ENCODE results near the gene PPP1R13L.
"Not testable (repeated sequence)": the region's sequence is repeated elsewhere in the genome, so short reads cannot be mapped to it uniquely, and the experiment has no call there.

The PPP1R13L gene

DNA sequence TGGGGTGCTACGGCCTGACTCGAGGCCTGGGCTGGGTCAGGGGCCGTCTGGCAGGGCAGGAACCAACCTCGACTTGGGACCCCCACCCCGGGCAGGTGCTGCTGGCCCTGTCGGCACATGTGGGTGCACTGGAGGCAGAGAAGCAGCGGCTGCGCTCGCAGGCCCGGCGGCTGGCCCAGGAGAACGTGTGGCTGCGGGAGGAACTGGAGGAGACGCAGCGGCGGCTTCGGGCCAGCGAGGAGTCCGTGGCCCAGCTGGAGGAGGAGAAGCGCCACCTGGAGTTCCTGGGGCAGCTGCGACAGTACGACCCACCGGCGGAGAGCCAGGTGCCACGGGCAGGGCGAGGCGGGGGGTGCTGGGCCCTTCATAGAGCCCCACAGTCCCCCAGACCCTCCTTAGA lies 58.4 kb downstream of the PPP1R13L start:
- DNase-seq (ENCODE audit: low spot score), result peak; percentile 28

DNA sequence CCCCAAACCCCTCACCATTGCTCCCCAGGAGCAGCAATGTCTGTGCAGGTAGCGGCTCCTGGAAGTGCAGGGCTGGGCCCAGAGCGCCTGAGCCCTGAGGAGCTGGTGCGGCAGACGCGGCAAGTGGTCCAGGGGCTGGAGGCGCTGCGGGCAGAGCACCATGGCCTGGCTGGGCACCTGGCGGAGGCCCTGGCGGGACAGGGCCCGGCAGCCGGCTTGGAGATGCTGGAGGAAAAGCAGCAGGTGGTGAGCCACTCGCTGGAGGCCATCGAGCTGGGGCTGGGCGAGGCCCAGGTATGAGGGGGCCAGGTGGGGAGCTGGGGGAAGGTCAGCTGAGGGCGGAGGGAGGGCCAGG lies 59.4 kb downstream of the PPP1R13L start:
- no peak for DNase-seq (ENCODE audit: low spot score)

DNA sequence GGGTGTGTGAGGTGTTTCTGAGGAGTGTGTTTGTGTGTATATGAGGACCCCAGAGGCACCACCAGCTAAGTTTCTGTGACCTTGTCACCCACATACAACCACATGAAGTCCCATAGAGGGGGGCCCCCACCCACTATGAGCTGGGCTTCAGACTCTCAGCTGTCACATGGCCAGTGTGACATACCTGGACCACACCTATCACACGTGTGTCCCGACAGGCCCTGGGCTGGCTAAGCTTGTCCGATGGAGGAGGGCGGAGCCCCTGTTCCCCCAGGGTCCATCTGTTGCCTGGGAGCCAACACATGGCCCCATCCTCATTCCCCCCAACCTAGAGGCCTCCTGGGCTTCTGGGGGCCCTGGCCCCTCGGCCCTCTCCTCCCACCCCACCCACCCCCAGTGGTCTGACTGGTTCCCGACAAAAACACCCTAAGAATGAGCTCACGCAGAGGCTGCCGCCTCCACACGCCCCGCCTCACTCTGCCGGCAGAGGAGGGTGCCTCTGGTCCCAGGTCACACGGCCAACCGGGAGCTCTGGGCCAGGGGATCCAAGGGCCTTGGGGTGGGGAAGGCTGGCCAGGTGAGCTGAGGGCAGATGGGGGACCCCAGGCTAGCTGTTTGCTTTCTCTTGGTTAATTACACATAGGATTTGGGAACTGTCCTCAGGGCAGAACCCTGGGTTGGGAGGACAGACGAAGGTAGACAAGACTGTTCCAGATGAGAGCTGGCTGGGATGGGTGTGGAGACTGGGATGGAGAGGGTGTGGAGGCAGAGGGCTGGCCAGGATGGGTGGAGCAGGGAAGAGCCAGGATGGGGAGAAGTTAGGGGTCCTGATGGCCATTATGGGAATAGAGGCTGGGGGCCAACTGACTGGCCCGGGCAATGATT lies 60.0 kb downstream of the PPP1R13L start:
- no peak for DNase-seq (ENCODE audit: low spot score)

DNA sequence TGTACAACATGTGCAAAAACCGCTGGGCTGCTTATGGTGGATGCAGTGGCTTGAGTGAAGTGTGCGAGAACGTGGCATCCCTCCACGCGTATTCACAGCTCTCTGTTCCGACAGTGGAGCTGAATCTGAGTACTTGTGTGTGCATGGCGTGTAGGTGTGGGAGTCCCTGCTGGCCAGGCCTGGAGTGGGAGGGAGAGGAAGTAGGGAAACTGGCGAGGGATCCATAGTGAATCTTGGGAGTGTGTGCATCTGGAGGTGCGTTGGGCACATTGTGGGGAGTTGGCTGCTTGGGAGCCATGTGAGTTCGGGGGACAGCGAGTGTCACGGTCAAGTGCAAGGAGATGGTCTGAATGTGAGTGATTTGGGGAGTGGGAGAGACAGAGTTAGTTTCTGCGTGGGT lies 62.0 kb downstream of the PPP1R13L start:
- no peak for DNase-seq (ENCODE audit: low spot score)

DNA sequence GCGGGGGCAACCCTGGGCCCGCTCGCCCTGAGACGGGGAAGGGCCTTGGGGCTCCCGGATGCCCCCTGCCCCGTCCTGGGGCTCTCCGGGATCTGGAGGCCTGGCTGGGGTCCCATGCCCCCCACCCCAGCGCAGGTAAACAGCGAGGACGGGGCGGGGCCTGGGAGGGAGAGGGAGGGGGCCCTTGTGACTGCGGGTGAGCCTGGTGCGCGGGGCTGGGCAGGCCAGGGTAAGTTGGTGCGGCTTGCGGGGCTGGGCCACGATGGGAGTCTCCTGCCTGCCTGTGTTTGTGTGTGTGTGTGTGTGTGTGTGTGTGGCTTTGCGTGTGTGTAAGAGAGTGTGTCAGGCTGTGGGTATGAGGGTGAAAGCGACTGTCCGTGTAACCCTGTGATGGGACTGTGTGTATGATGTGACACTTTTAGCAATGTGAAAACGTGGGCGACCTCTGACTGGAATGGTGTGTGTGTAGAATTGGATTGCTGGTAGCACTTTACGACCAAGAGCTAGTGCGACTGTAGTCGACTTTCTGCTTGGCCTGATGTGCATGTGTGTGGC lies 63.9 kb downstream of the PPP1R13L start:
- no peak for DNase-seq (ENCODE audit: low spot score)

DNA sequence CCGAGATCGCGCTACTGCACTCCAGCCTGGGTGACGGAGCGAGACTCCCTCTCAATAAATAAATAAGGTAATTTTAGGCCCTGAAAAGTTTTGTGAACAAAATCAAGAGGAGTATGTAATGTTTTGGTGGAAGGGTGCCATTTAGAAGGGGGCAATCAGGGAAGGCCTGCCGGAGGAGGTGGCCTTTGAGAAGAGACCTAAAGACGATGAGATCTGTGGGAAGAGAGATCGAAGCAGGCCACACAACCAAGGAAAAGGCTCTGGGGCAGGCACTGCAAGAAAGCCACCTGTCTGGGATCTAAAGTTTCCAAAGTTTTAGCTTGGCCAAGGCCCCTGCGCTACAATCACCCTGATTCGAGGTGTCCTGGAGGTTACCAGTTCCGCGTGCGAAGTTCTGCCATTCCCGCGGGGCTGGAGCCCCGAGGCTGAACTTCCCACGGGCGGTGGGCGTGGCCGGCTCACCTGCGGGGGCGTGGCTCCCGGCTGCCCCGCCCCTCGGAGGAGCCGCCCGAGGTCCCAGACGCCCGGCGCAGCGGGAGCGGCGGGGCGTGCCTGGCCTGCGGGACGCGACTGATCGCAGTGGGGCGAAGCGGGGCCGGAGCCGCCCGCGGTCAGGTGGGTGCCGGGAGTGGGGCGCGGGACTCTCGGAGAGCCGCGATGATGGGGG lies 64.5 kb downstream of the PPP1R13L start, which contains the start of gene KLC3:
Gene KLC3 (plus strand): TSS at position 519 of the 667 bp plus-strand sequence. CDS start 4,792 bp downstream, outside the sequence.
- DNase-seq (ENCODE audit: low spot score), result no peak

DNA sequence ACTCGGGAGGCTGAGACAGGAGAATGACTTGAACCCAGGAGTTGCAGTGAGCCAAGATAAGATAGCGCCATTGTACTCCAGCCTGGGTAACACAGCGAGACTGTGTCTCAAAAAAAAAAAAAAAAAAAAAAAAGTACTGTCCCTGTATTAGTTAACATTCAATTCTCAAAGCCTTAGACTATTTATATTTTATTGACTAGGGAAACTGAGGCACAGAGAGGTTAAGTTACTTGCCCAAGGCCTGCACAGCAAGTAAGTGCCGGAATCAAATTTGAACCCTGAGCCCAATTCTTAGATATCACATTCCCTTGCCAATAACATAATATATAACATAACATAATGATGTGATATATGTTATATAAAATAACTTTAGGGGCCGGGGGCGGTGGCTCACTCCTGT lies 65.2 kb downstream of the PPP1R13L start:
- no peak for DNase-seq (ENCODE audit: low spot score)

DNA sequence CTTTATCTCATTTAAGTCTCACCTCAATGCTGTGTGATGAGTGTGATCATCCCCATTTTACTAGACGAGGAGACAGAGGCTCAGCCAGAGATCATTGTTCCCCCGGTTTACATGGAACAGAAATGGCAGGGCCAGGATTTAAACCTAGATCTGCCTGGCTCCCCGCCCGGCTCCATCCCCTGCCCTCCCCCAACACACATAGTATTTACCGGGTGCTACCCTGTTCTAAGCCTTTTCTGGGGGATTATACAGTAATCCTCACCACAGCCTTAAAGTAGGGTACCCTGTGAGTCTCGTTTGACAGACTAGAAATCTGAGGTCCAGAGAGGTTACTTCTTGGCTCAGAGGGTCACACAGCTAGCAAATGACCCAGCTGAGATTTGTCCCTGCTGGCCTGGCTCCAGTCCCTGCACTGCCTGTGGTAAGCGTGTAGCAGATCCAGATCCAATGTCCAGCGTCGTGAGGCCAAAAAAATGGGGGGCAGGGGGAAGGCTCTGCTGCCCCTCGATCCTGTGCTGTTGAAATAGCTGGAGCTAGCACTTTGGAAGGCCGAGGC lies 68.1 kb downstream of the PPP1R13L start:
- no peak for DNase-seq (ENCODE audit: low spot score)

DNA sequence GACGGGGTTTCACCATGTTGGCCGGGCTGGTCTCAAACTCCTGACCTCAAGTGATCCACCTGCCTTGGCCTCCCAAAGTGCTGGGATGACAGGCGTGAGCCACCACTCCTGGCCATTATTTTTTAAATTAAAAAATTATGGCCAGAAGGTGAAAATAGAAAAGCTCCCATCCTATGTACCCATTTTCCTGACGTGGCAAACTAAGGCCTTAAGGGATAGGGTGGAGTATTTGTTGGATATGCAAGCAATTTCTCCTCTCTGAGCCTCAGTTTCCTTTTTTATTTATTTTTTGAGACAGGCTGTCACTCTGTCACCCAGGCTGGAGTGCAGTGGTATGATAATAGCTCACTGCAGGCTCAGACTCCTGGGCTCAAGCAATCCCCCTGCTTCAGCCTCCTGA lies 70.0 kb downstream of the PPP1R13L start:
- DNase-seq (ENCODE audit: low spot score), result not testable (repeated sequence)

DNA sequence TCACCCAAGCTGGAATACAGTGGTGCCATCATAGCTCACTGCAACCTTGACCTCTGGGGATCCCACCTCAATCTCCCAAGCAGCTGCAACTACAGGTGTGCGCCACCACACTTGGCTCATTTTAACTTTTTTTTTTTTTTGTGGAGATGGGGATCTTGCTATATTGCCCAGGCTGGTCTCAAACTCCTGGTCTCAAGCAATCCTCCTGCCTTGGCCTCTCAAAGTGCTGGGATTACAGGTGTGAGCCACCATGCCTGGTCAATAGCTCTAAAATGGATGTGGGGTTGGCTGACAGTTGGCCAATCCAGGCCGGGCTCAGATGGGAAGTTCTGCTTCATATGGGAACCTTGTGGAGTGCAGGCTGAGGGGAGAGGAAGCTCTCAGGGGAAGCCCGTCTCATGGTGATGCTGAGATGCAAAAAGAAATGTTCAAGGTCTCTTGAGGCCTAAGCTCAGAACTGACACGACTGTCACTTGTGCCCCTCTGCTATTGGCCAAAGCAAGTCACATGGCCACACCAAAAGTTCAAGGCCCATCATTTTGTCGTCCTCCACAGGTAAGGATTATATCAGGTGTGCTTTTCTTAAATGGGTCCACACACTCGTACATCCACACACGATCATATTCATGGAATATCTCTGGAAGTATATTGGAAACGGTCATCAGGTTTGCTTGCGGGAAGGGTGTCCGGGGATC lies 71.1 kb downstream of the PPP1R13L start:
- no peak for DNase-seq (ENCODE audit: low spot score)

DNA sequence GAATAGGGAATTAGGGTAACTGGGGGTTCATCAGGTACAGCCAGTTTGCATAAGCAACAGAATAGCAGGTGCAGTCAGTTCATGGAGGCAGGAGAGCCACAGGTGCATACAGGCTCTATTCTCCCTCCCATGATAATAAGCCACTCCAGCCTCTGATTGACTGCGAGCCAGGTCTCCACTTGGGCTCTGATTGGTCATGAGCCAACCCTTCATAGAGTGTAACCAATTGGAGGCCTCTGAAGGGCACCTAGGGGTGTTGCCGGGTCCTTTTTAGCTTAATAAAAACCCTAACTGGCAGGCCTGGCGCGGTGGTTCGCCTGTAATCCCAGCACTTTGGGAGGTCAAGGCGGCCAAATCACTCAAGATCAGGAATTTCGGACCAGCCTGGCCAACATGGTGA lies 73.5 kb downstream of the PPP1R13L start:
- DNase-seq (ENCODE audit: low spot score), result no peak
